HG02678 (cell line): ENCODE results near the gene CTNNA2.
"Not testable (repeated sequence)": the region's sequence is repeated elsewhere in the genome, so short reads cannot be mapped to it uniquely, and the experiment has no call there.

Experiments
- ATAC-seq: cut with Tn5 transposase; IDR thresholded peaks from one replicate; pipeline ENCODE4 v1.9.1; 2021; ENCODE audit warnings: mild to moderate bottlenecking, moderate library complexity; ENCODE audit not compliant: unreplicated experiment

Gene CTNNA2

DNA sequence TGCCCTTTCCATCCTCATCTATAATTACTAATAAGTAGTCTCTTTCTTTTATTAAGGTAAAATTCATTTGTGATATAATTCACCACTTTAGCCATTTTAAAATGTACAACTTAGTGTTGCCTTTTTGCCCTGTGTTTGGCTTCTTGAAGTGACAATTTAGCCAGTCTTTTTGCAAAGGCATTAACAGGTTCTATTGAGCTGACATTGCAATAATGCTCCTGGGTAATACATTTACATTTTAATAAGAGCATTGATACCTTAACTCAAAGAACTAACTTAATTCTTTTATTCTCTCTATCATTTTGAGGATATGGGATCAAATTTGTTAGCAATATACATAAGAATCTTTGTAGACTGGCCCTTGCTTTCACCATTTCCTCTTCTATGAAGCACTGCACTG lies 549.4 kb downstream of the CTNNA2 start:
- no peak for ATAC-seq

DNA sequence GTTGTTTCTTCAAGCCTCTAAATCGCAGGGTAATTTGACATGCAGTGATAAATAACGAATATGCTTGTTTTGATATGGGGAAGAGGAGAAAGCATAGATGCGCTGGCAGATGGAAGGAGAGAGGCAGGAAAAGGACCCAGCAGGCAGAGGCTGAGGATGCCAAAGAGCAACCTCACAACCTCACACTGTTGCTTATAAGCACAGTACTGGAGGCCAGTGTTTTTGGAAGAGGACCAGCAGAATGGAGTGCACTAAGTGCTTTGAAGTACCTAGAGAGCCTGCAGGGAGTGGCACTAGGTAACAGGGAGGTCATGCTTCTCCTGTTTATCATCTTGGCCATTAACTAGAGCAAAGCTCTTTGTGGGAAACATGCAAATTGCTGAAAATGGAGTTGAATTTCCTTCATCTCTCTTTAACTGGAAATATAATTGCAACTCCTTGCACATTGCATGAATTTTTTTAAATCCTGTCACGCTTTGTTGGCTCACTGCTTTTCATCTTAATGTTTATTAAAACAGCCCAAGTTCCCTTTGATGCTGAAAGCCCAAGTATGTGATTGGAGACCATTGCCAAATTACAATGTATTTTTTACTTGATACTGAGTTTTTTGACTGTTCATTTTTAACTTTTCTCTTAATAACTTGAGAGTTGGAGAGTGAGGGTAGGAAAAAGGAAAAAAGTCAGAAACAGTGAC lies 555.3 kb downstream of the CTNNA2 start:
- no peak for ATAC-seq

DNA sequence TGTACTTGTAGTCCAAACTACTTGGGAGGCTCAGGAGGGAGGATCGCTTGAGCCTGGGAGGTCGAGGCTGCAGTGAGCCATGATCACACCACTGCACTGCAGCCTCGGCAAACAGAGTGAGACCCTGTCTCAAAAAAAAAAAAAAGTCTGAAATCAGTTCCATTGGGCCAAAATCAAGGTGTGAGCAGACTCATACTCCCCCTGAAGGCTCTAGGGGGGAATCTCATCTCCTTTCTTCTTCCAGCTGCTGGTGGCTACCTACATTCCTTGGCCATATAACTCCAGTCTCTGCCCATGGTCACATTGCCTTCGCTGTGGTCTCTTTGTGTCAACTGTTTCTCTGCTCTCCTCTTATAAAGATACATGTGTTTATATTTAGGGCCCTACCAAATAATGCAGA lies 557.7 kb downstream of the CTNNA2 start:
- ATAC-seq: no peak

DNA sequence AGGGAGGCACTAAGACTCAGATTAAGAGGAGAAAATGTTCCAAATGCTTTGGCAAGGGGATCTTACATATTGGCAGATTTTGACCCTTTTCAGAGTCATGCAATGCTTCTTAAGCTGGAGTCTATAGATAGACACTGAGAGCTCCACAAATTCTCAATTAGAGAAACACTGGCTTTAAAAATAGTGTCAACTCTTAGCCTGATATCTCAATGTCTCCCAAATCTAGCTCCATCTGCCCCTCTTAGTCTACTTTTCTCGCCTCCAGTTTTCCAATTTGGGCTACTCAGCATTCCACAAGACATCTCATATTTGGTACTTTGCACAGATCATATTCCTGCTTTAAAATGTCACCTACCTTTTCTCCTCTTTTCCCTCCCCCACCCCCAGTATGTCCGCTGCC lies 559.1 kb downstream of the CTNNA2 start:
- no peak for ATAC-seq

DNA sequence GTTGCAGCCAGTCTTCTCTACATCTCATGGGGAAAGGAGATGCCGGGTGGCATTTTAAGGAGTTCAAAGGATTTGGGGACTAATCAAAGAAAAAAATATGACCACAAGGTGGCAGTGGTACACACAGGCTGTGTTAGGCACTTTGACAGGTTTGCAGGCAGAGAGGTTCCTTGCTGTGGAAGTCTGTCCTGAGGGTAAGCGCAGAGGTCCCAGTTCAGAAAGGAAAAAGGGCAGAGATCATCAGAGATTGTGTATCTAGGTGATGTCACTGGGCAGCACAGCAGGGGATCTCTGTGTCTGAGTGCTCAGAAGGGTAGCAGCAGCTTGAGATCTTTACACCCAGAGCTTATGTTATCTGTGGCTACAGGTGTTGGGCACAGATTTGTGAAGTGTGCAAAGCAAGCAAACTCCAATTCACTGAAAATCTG lies 560.3 kb downstream of the CTNNA2 start:
- peak; percentile 69 for ATAC-seq

DNA sequence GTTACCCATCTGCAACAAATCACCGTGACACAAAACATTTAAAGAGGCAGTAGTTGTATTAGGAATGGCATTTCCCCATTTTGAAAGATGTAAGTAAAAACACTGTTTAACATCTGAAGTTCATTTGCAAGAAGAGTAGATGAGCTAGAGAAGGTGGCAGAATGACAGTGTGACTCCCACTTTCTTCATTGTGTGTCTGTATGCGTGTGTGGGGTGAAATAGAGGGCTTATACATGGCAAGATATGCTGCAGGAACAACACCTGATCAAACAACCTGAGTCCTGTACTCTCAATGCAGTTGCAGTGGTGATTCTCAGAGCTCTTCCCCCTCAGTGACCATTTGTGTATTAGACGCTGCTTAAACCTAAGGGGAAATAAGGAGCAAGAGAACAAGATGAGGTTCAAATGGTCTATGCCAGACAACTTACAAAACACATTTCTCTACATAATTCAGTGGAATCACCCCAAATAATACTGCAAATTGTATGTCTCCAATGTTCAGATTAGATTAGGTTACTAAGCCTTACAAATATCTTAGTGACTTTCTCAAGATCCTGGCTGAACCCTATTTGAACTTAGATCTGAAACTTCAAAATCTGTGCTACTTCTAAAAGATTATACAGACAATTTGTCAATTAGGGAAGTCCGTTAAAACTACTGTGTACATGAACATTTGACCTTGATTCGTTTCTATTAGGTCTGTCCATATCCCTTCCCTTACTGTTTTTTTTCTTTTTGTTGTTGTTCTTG lies 561.6 kb downstream of the CTNNA2 start:
- ATAC-seq: no peak

DNA sequence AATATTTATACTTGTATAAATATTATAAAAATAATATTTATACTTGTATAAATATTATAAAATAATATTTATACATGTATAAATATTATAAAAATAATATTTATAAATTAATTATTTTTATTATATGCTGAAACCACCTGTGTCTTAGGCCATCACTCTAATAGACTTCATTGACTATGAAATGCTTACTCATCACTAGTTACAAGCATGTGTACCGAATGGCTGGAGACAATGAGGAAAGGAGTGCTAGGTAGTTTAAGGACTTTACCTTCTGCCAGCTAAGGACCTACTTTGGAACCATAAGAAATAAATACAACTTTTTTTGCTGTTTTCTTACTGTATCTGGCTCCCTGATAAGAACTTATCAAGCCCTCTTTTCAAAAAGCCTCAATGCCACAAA lies 562.9 kb downstream of the CTNNA2 start:
- no peak for ATAC-seq

DNA sequence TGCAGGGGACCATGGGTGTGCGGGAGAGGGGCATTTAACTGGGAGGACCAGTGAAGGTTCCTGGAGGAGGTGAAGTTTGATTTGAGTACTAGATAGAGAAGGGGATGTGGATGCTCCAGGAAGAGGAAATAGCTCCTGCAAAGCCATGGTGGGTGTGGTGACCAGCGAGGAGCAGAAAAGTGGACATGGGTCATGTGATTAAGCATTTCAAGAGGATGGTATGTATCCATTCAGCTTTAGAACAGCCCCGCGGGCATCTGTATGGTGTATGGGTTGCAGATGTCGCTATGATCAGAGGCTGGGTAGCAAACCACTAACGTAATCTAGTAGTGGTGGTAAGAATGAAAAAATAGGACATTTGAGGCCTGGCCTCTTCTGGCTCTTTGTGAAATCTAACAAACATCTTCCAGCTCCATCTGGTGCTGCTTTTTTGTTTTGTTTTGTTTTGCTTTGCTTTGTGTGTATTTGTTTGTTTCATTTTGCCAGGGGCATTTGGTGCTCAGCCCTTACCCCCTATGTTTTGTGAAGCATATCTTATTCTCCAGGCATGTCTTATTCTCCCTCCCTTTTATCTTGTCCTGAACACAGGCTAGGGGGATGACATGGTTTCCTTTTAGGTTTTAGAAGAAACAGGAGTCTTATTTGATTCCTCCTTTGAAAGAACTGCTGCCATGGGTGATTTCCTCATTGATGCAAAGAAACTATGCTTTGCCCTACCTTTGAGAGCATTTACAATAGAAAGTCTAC lies 565.6 kb downstream of the CTNNA2 start:
- no peak for ATAC-seq

DNA sequence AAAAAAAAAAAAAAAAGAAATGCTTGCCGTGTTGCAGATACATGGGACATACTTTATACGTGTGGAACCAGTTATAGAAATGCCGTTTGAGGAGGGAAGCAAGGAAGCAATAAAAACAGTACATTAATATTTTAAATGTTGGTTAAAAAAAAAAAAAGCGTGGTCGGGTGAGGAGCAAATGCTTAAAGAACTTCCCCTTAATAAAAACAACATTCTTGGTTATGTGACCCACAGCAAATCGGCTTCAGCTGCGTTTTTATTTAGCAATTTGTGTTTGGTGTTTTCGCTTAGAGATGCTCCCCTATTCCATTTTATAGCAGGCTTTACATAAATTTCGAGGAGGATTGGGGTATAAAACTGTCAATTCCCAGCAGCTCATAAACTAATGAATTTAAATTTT lies 568.1 kb downstream of the CTNNA2 start:
- ATAC-seq: no peak

DNA sequence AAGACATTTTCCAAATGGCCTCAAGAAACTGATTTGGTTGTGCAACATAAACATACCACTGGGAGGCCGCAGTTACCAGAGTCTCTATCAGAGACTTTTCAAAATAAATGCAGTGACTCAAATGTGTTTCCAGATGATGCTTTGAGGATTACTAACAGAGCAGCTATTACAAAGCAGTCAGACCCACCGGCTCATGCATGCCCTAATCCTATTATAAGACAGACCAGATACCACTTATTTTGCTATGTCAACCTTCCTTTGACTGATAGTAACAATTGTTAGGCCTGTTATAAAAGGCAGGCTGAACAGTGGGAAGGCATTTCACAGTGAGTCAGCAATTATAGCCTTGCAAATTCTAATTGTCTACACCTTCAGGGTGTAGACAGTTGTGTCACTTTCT lies 574.0 kb downstream of the CTNNA2 start:
- no peak for ATAC-seq

DNA sequence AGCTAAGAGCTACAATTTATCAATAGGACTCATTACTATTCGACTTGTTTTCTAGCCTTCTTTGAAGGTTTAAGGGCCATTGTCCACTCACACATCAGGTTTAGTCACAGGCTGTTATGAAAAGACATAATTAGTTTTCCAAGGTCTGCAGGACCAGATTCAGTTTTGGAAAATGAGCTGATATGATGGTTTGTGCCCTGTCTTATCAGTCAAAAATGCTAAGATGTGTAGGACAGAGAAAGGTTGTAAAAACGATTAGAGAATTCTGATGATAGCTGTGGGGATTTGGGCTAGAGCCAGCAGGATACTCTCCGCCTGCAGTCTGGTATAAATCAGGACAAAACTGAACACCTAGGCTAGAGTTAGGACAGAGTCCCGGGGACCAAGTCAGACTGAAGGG lies 578.4 kb downstream of the CTNNA2 start:
- no peak for ATAC-seq

DNA sequence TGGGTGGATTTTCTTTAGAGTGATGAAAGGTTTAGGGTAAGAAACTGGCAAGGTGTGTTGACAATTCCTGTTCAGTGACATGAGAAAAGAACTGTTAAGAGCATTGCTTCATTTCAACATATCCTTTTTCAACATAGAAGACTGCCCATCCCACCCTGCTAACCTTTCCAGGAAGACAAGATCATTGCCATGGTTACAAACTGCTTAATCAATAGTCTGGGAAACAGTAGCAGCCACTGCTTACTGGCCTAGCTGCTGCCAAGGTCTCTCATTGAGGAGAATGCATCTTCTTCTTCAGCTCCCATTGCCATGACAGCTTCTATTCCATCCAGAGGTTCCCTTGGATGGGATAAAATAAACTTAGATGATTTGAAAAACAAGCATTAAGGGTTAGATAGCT lies 579.6 kb downstream of the CTNNA2 start:
- no peak for ATAC-seq

DNA sequence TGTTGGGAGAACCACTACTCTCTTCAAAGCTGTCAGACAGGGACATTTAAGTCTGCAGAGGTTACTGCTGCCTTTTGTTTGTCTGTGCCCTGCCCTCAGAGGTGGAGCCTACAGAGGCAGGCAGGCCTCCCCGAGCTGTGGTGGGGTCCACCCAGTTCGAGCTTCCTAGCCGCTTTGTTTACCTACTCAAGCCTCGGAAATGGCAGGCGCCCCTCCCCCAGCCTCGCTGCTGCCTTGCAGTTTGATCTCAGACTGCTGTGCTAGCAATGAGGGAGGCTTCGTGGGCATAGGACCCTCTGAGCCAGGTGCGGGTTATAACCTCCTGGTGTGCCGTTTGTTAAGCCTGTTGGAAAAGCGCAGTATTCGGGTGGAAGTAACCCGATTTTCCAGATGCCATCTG lies 585.7 kb downstream of the CTNNA2 start:
- not testable (repeated sequence) for ATAC-seq

DNA sequence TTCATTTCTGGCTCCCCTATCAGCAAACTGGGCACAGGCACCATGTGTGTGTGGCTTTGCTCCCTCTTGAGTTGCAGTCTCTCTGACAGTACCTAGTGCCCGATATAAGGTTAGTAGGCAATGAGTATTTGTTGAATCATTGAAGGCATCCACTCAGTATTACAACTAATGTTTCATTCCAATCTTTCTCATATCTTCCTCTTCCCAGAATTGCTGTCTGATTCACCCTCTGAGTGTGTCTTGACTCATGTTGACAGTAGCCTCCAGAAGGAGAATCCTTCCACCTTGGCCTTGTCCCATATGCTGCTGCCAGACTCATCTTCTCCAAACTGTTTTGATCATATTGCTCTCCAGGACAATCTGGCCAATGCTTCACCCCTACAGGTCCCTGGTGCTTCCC lies 589.2 kb downstream of the CTNNA2 start:
- ATAC-seq: no peak

DNA sequence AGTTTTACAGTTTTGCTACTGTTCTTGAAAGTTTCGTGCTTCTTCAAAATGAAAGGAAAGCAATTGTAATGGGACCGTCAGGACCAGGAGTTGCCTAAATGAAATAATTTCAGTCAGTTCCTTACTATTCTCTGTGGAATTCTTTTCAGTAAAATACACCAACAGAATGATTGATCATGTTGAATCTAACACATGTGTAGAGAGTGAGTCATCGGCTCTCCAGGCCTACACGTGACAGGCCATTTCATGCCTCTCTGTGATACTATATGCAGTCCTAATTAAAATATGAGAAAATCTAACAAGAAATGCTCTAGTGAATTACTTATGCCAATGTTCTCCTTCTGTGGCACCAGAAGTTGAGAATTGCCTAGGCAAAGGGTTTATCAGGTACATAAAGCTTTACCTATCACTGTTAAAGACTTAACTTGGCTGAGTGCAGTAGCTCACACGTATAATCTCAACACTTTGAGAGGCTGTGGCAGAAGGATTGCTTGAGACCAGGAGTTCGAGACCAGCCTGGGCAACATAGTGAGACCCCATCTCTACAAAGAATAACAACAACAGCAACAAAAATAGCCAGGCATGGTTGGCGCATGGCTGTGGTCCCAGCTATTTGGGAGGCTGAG lies 592.3 kb downstream of the CTNNA2 start:
- ATAC-seq: no peak

DNA sequence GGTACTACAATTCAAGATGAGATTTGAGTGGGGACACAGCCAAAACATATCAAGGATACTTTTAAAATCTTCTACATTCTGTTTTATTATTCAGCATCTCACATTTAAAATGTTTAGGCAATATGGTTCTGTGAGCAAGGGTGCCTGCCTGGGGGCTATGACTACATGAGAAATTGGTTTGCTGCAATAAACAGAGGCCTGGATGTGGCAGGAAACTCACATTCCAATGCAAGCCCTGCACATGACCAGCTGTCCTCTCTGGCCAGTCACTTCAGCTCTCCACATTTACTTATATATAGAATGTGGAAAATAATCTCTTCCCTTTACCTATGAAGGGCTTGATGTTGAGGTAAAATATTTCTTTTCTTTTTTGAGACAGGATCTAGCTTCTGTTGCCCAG lies 598.3 kb downstream of the CTNNA2 start:
- ATAC-seq: no peak

DNA sequence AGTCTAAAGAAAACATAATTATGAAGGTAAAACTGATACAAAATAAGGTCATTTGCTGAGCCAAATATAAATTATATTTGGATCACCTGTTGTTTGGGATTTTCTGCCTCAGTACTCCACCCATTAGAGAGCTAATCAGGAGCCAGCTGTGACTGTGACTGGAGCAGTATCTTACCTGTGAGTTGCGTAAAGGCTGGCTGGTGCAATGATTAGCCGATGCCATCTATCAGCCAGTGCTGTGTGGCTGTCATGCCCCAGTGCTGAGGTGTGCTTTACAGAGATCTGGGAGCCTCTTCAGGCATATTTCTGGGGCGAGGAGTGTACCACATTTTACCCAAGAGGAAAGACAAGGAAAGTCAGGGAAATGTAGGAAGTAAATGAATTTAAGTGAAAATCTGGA lies 599.9 kb downstream of the CTNNA2 start:
- no peak for ATAC-seq

DNA sequence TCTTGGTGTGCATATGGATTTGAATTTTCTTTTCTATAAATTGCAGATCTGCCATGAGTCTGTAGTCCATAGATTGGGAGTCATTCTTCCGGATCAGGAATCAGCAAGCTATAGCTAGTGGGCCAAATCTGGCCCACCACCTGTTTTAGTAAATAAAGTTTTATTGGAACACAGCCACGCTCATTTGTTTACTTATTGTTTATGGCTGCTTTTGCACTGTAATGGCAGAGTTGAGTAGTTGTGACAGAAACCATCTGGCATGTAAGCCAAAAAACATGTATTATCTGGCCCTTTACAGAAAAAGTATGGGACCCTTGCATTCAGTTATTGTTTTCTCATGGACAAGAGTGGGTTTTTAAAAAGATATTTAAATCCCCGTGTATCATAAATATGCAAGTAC lies 600.5 kb downstream of the CTNNA2 start:
- ATAC-seq: no peak

DNA sequence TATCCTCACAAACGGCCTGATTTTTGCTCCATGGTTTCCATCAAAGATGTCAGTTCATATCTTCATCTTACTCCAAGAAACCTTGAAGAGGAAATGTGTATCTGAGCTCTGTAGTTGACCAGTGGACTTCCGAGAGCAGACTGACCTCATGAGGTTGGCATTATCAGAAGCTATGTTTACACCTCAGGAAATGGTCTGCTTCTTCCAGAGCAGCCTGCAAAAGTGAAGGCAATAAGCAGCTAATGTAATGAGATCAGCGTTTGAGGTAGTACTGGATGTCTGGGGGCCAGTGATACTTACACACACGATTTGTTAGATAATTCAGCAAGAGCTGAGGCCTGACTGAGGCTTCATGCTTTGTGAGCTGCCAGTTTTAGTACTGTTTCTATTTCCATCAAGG lies 602.0 kb downstream of the CTNNA2 start:
- ATAC-seq: no peak

DNA sequence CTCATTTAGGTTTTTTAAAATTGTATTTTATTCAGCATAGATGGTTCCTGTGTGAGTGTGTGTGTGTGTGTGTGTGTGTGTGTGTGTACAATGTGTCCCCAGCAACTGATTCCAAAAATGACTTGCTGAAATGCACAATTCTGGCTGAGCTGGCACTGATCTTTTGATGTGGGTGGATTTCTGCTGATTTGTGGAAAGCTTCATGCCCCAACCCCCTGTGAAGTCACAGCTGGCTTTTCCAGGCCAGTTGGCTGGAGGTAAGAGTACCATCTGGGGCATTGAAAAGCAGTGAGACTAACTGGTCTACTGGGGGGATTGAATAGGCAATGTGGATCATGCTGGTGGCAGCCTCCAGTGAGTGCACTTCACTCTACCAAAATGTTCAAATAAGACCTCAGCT lies 604.5 kb downstream of the CTNNA2 start:
- ATAC-seq: no peak

DNA sequence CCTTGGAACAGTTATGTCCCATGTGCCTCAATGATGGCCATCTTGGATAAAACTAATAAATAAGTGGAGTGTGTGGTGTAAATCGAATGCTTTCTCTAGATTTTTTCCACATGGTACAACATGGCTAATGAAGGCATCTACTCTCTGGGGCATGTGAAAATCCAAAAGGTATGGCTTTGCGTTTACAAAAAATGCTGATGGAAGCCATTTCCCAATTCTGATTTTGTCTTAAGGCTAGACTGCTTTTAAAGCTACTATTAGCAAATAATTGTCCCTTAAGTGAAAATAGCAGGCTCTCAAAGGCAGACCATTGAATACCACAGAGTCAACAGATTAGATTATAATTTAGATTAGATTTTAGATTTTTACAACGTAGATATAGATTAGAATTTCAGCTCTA lies 608.0 kb downstream of the CTNNA2 start:
- no peak for ATAC-seq

DNA sequence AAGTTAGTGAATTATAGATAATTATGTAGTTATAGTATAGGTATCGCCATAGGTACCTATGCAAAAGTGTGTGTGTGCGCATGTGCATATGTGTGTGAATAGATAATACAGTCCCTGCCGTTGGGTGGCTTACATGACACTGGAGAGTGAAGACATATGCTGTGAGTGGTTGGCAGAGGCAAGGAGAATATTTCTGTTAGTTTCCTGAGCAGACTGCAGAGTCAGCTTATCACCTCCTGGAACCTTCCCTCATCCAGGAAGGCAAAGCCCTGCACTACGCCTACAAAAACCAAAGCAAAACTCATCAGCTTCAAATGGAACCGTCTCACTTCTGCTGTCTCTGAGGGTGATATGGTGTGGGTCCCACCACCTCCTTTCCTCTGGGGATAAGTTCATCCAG lies 609.8 kb downstream of the CTNNA2 start:
- no peak for ATAC-seq
